Sigmoid colon (tissue), 4 donors: Measurements from ENCODE around the gene PIMREG.

Experiments
- EP300 ChIP-seq, 4 donors: sonication (generic); formaldehyde crosslinking; IDR thresholded peaks; one replicate each; pipeline ENCODE4 v1.6.1; 2017; ENCODE audit warnings: antibody characterized with exemption in 4 of 4
- POLR2A ChIP-seq, 2 donors: fragments of 450-650 bp; IDR thresholded peaks; one replicate each; pipeline ENCODE4 v1.6.1; 2016; ENCODE audit warnings: antibody characterized with exemption in 2 of 2, mild to moderate bottlenecking in 2 of 2, moderate library complexity in 2 of 2
- TF ChIP-seq, protein P1 (sequence below), 4 experiments: fragments of 450-650 bp in 3 of 4; fragments of 200-600 bp in 1 of 4; IDR thresholded peaks; one replicate each; pipeline ENCODE4 v1.5.1; 2016 to 2019; ENCODE audit warnings: antibody characterized with exemption in 4 of 4, mild to moderate bottlenecking in 3 of 4, moderate library complexity in 2 of 4

DNA sequence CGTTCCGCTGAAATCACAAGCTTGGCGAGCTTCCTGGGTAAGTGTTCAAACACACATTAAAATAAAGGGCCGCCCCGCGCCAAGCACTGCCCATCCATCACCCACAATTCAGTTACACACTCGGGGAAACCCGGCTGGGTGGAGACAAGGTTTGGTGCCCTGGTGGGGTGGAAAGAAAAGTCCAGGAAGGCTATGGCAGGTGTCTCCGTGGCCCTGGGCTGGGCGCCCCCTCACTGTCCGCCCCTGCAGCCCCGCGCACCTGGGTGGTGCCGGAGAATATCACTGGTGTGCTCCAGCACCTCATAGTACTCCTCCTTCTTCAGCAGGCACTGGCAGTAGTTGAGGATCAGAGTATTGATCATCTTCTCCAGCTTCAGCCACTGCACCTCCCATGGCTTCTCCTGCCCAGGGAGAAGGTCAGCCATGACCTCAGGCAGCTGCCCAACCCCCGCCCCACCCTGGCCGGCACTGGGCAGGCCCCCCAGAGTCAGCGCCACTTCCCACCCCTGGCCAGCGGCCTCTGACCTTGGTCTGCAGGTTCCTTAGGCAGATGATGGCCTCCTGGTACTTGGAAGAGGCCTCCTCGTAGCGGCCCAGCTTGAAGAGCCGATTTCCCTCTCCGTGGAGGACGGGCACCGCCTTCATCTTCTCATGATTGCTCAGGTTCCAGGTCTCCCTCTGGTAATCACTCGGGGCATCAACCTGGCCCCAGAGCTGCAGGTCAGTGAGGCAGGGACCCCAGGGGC lies 17.7 kb upstream of the PIMREG start:
- TF ChIP-seq, protein P1, sequence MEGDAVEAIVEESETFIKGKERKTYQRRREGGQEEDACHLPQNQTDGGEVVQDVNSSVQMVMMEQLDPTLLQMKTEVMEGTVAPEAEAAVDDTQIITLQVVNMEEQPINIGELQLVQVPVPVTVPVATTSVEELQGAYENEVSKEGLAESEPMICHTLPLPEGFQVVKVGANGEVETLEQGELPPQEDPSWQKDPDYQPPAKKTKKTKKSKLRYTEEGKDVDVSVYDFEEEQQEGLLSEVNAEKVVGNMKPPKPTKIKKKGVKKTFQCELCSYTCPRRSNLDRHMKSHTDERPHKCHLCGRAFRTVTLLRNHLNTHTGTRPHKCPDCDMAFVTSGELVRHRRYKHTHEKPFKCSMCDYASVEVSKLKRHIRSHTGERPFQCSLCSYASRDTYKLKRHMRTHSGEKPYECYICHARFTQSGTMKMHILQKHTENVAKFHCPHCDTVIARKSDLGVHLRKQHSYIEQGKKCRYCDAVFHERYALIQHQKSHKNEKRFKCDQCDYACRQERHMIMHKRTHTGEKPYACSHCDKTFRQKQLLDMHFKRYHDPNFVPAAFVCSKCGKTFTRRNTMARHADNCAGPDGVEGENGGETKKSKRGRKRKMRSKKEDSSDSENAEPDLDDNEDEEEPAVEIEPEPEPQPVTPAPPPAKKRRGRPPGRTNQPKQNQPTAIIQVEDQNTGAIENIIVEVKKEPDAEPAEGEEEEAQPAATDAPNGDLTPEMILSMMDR (IDR thresholded peaks at IDR 0.05): no peak
- no peak for TF ChIP-seq POLR2A (IDR thresholded peaks at IDR 0.05)
- no peak for TF ChIP-seq EP300 (IDR thresholded peaks at IDR 0.05)
